ENCODE measurements around the gene PRKN. TPM values are rescaled to one million over a fixed set of nuclear protein-coding genes. Genes with fewer than 3 reads are reported as not detected.

Gene PRKN
- total RNA-seq, 1 experiment from 2014 or later: 2.0 TPM

- Histone ChIP-seq H2BK120ac (ENCODE audit: low read depth, low read length, poor library complexity, severe bottlenecking) (no peak overlapping the region), H3K27ac (ENCODE audit: insufficient read length, low read depth, low read length) (no peak overlapping the region), H3K79me1 (ENCODE audit: insufficient read depth, low read depth, low read length, poor library complexity, severe bottlenecking) (no peaks in the 10 kb centered on the region), H3K9ac (ENCODE audit: extremely low read depth, insufficient read length, low read length) (no peak overlapping the region), H2BK15ac (ENCODE audit: low read depth, low read length) (no peak overlapping the region), H2AK5ac (ENCODE audit: insufficient read length, low read length) (no peak overlapping the region), H4K8ac (replicated peaks; ENCODE audit: insufficient read length, low read depth, low read length) (no peak overlapping the region), H3K27me3 (ENCODE audit: insufficient read depth, low read length) (no peaks in the 10 kb centered on the region), H3K23ac (ENCODE audit: insufficient read length, low read depth, low read length) (no peak overlapping the region), H2AFZ (ENCODE audit: low read length) (no peak overlapping the region), H3K18ac (ENCODE audit: insufficient read length, low read depth, low read length) (no peak overlapping the region), H3K4me1 (ENCODE audit: insufficient read depth, low read length) (no peaks in the 10 kb centered on the region), H3T11ph (ENCODE audit: low read length) (no peak overlapping the region), H3K4ac (ENCODE audit: low read depth, low read length) (no peak overlapping the region), H3K56ac (ENCODE audit: insufficient read length, low read depth, low read length) (no peak overlapping the region), H2BK20ac (ENCODE audit: low read depth, low read length, poor library complexity, severe bottlenecking) (no peak overlapping the region), H2BK12ac (ENCODE audit: insufficient read length, low read depth, low read length) (no peak overlapping the region), H3K4me2 (ENCODE audit: insufficient read depth, insufficient read length, low read length) (no peak overlapping the region), H4K20me1 (ENCODE audit: control insufficient read depth, insufficient read depth, insufficient read length) (no peaks in the 10 kb centered on the region), H4K5ac (ENCODE audit: insufficient read length, low read depth, low read length) (no peak overlapping the region), H3K9me3 (ENCODE audit: control insufficient read depth, low read depth, low read length) (no peaks in the 10 kb centered on the region), H3K79me2 (ENCODE audit: insufficient read depth, low read length) (no peaks in the 10 kb centered on the region), H3K23me2 (ENCODE audit: insufficient read length, low read depth, low read length, poor library complexity, severe bottlenecking) (no peaks in the 10 kb centered on the region), H4K91ac (ENCODE audit: insufficient read length, low read depth, low read length) (no peak overlapping the region), H3K14ac (ENCODE audit: insufficient read depth, low read length) (no peak overlapping the region), H2BK5ac (ENCODE audit: insufficient read length, low read length) (no peak overlapping the region)
- no peak for TF ChIP-seq CTCF (conservative IDR thresholded peaks at IDR 0.05)
- no peak overlapping the region for H3K27ac Mint-ChIP-seq
- no peaks in the 10 kb centered on the region for H3K27me3 Mint-ChIP-seq (ENCODE audit: low read depth)
- H3K9me3 Mint-ChIP-seq: no peaks in the 10 kb centered on the region; a peak in 1 of 5 replicates
- DNase-seq: no peak
- H3K36me3 Mint-ChIP-seq (ENCODE audit: insufficient read depth in 1 of 3, low read depth in 3 of 3): no peaks in the 10 kb centered on the region
- H3K4me1 Mint-ChIP-seq: peaks cover 6 to 8% of the 10 kb centered on the region in 2 experiments
- no peak overlapping the region for H3K4me3 Mint-ChIP-seq
- no CpG with 5 or more reads among the region's 3 CpGs for WGBS (ENCODE audit: extremely low coverage, insufficient read length, low lambda C conversion rate)
These were observed 42.6 kb downstream of the PRKN start for GRCh38 chr6:162684961-162685360.
